HAP-1 (cell line): ENCODE data around the gene AGO1.
"Not testable (repeated sequence)": the region's sequence is repeated elsewhere in the genome, so short reads cannot be mapped to it uniquely, and the experiment has no call there.

Experiments used
- DNase-seq, 2 experiments: peaks; one replicate each; pipeline ENCODE4 v3.0.0-alpha.2; 2016 to 2020; ENCODE audit warnings: low spot score in 2 of 2
- H3K27me3 ChIP-seq: fragments of 250-450 bp; sonication (Bioruptor Pico); 2 replicates; pipeline ENCODE4 v1.5.1; 2020; ENCODE audit warnings: low read depth, mild to moderate bottlenecking, moderate library complexity
- H3K36me3 ChIP-seq: fragments of 250-450 bp; sonication (Bioruptor Pico); replicated peaks from 2 replicates; pipeline ENCODE4 v1.5.1; 2020; ENCODE audit warnings: mild to moderate bottlenecking
- H3K4me1 ChIP-seq: fragments of 250-450 bp; sonication (Bioruptor Pico); 2 replicates; pipeline ENCODE4 v1.5.1; 2020; ENCODE audit warnings: mild to moderate bottlenecking
- H3K4me3 ChIP-seq: fragments of 250-450 bp; sonication (Bioruptor Pico); 2 replicates; pipeline ENCODE4 v1.5.1; 2020; ENCODE audit warnings: mild to moderate bottlenecking, moderate library complexity
- H3K9me3 ChIP-seq: fragments of 250-450 bp; sonication (Bioruptor Pico); 2 replicates; pipeline ENCODE4 v1.5.1; 2020; ENCODE audit warnings: mild to moderate bottlenecking, moderate library complexity
- in situ Hi-C: fragments of 300-500 bp; cut with MboI; formaldehyde crosslinking; loops from 3 replicates; pipeline ENCODE4 v1.14.3; 2020; ENCODE audit warnings: low sequenced_read_pairs, inconsistent platforms, mixed read lengths

Gene AGO1

DNA sequence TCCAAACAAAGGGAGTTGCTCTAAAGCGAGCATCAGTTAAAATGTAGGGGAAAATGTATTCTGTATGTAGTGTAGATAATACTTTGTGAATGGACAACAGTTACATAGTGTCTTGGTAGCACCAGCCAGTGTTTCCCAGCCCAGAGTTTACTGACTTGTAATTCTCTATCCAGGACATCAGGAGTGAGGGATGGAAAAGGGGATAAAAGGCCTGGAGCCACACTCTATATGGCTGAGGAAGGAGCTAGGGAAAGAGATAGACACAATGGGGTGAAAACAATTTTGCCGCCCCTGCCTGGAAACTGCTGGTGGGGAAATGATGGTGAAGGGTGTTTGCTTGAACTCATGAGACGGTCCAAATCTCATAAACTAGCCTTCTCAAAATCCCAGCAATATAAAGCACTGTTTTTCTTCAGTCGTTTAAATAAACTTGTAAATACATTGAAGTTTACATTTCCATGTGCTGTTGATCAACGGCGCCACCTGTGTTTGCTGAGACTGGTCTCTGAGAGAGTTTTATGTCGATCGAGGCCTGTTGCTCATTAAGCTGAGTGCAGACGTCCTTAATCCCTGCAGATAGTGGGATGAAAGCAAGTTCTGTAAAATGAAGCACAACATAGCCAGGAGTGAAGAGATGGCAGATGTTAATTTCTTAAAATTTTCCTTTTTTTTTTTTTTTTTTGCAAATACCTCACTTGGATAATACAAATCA lies 27.9 kb upstream of the AGO1 start:
- Histone ChIP-seq H3K27me3 (no peaks in the 10 kb centered on the region), H3K4me1 (no peaks in the 10 kb centered on the region), H3K4me3 (no peak overlapping the region), H3K36me3 (peaks cover 5% of the 10 kb centered on the region), H3K9me3 (no peaks in the 10 kb centered on the region)
- DNase-seq: peak in 1 of 2 experiments; percentile 36
- in situ Hi-C loops: no loop called here

GRCh38 chr1:35856964-35857363 lies 26.0 kb upstream of the AGO1 start:
- in situ Hi-C loops: no loop called here
- no peak overlapping the region for H3K4me3 ChIP-seq
- no peak for DNase-seq

GRCh38 chr1:35857830-35858229 lies 25.2 kb upstream of the AGO1 start:
- Histone ChIP-seq H3K4me3 (no peak overlapping the region), H3K27me3 (no peaks in the 10 kb centered on the region), H3K4me1 (no peaks in the 10 kb centered on the region), H3K9me3 (no peaks in the 10 kb centered on the region), H3K36me3 (no peaks in the 10 kb centered on the region)
- no peak for DNase-seq
- in situ Hi-C loops: no loop called here

More at GRCh38 chr1:35856964-35857363, 26.0 kb upstream of the AGO1 start:
- Histone ChIP-seq H3K4me1 (no peaks in the 10 kb centered on the region), H3K36me3 (no peaks in the 10 kb centered on the region), H3K9me3 (no peaks in the 10 kb centered on the region), H3K27me3 (no peaks in the 10 kb centered on the region)

GRCh38 chr1:35860696-35861095 lies 22.3 kb upstream of the AGO1 start:
- no peak for DNase-seq
- Histone ChIP-seq H3K36me3 (no peaks in the 10 kb centered on the region), H3K4me3 (no peak overlapping the region), H3K9me3 (no peaks in the 10 kb centered on the region), H3K27me3 (no peaks in the 10 kb centered on the region), H3K4me1 (0 out of 2 replicates have a peak, but pooled peaks cover 2% of the 10 kb centered on the region)
- in situ Hi-C loops: no loop called here

GRCh38 chr1:35863136-35863535 lies 19.9 kb upstream of the AGO1 start:
- Histone ChIP-seq H3K9me3 (no peaks in the 10 kb centered on the region), H3K36me3 (no peaks in the 10 kb centered on the region), H3K4me1 (0 out of 2 replicates have a peak, but pooled peaks cover 2% of the 10 kb centered on the region), H3K4me3 (no peak overlapping the region), H3K27me3 (no peaks in the 10 kb centered on the region)
- in situ Hi-C loops: no loop called here
- DNase-seq: no peak

- no peak for DNase-seq
- no peaks in the 10 kb centered on the region for H3K9me3 ChIP-seq
- H3K4me3 ChIP-seq: no peak overlapping the region
- in situ Hi-C loops: no loop called here
- H3K27me3 ChIP-seq: no peaks in the 10 kb centered on the region
- H3K36me3 ChIP-seq: no peaks in the 10 kb centered on the region
- H3K4me1 ChIP-seq: peaks cover 7% of the 10 kb centered on the region
Measured at GRCh38 chr1:35863881-35864625, 19.0 kb upstream of the AGO1 start.

- no peak for DNase-seq
- in situ Hi-C loops: no loop called here
- H3K4me1 ChIP-seq: peaks cover 8% of the 10 kb centered on the region
- H3K36me3 ChIP-seq: no peaks in the 10 kb centered on the region
- no peak overlapping the region for H3K4me3 ChIP-seq
- H3K27me3 ChIP-seq: no peaks in the 10 kb centered on the region
- no peaks in the 10 kb centered on the region for H3K9me3 ChIP-seq
Measured at GRCh38 chr1:35864813-35865212, 18.2 kb upstream of the AGO1 start.

- no peak for DNase-seq
- no peaks in the 10 kb centered on the region for H3K9me3 ChIP-seq
- H3K36me3 ChIP-seq: no peaks in the 10 kb centered on the region
- no peaks in the 10 kb centered on the region for H3K27me3 ChIP-seq
- in situ Hi-C loops: no loop called here
- H3K4me3 ChIP-seq: no peak overlapping the region
- H3K4me1 ChIP-seq: peaks cover 8% of the 10 kb centered on the region
Measured at GRCh38 chr1:35866991-35867390, 16.0 kb upstream of the AGO1 start.

GRCh38 chr1:35869245-35869950 lies 13.6 kb upstream of the AGO1 start:
- H3K4me3 ChIP-seq, H3K27me3 ChIP-seq, H3K4me1 ChIP-seq, H3K36me3 ChIP-seq, H3K9me3 ChIP-seq, in situ Hi-C loops: not testable (repeated sequence)
- DNase-seq: peak in 1 of 2 experiments; percentile 23

- Histone ChIP-seq H3K4me3 (no peak overlapping the region), H3K9me3 (no peaks in the 10 kb centered on the region), H3K4me1 (peaks cover 5% of the 10 kb centered on the region), H3K27me3 (no peaks in the 10 kb centered on the region), H3K36me3 (no peaks in the 10 kb centered on the region)
- in situ Hi-C loops: no loop called here
- no peak for DNase-seq
Measured at GRCh38 chr1:35870651-35871309, 12.2 kb upstream of the AGO1 start.

DNA sequence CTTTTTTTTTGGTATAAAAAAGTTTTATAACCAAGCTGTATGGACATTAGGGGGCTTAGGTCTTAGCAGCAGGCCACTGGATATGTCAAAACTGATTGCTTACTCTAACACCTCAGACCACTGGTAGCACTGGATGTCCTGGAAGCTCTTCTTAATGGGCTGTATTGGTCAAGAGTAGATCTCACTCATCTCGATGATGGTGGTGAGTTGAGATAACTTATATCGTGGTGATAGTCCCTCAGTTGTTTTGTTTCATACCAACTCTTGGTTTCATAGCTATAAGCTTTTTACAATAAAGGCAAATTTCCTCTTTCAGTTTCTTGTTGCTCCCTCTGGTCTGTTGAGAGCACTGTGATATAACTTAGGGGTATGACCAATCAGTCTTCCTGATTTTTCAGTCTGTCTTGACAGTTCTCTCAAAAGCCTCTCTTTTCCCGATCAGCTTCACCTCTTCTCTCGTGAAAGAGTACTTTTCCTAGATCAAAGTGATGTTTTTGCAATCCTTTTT lies 9.7 kb upstream of the AGO1 start:
- in situ Hi-C loops: no loop called here
- H3K36me3 ChIP-seq: no peaks in the 10 kb centered on the region

GRCh38 chr1:35874115-35874514 lies 8.9 kb upstream of the AGO1 start:
- H3K36me3 ChIP-seq, H3K9me3 ChIP-seq, DNase-seq, H3K27me3 ChIP-seq, H3K4me3 ChIP-seq, H3K4me1 ChIP-seq, in situ Hi-C loops: not testable (repeated sequence)

More for the DNA sequence above, 9.7 kb upstream of the AGO1 start:
- no peak for DNase-seq
- no peaks in the 10 kb centered on the region for H3K9me3 ChIP-seq
- H3K4me1 ChIP-seq: peaks cover 5% of the 10 kb centered on the region
- H3K27me3 ChIP-seq: no peaks in the 10 kb centered on the region
- H3K4me3 ChIP-seq: no peak overlapping the region

- H3K4me1 ChIP-seq: no peaks in the 10 kb centered on the region
- no peak overlapping the region for H3K4me3 ChIP-seq
- DNase-seq: peak in 1 of 2 experiments; percentile 41
- no peaks in the 10 kb centered on the region for H3K27me3 ChIP-seq
- H3K9me3 ChIP-seq: no peaks in the 10 kb centered on the region
- in situ Hi-C loops: no loop called here
- H3K36me3 ChIP-seq: no peaks in the 10 kb centered on the region
Measured at GRCh38 chr1:35876988-35877387, 6.0 kb upstream of the AGO1 start.
